AG09319 (cell line): ENCODE results near the gene L2HGDH.

Source experiments
- DNase-seq: peaks from one replicate; pipeline ENCODE4 v3.0.0-alpha.2; 2010; ENCODE audit warnings: low read depth; ENCODE audit errors: extremely low read depth
- TF ChIP-seq, protein P1 (sequence below): IDR thresholded peaks from 2 replicates; pipeline ENCODE4 v1.5.1; 2011; ENCODE audit warnings: low read depth, mild to moderate bottlenecking, inconsistent platforms, low read length, moderate library complexity

The L2HGDH gene

DNA sequence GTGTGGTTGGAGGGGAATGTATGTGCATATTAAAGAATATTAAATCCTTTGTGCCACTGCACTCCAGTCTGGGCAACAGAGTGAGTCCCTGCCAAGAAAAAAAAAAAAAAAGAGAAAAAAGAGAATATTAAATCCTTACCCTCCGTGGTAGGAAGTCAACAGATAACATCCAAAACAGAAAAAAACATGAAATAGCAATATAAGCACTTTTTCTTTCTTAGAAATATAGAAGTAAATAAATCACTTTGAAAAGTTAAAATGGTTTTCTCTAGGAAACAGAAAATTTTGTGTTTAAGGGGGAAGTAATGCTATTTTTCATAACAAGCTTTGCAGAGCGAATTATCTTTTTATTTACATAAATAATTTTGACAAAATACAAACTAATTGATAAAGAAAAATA lies 98.2 kb downstream of the L2HGDH start:
- DNase-seq = no peak

DNA sequence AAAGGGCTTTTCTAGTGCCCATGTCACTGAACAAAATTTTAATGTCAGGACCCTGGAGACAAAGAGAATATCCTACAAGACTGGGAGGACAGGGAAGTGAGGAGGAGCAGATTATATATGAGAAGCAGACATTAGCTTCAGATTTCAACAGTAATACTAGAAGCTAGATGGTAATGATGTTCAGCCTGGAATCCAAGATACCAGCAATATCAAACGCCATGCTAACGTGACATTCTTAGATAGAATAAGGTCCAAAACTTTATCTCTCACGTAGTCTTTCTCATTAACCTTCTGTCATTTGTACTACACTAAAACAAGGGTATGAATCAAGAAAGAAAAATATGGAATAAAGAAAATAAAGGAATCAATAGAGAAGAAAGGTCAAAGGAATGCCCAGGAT lies 99.3 kb downstream of the L2HGDH start:
- TF ChIP-seq, protein P1, sequence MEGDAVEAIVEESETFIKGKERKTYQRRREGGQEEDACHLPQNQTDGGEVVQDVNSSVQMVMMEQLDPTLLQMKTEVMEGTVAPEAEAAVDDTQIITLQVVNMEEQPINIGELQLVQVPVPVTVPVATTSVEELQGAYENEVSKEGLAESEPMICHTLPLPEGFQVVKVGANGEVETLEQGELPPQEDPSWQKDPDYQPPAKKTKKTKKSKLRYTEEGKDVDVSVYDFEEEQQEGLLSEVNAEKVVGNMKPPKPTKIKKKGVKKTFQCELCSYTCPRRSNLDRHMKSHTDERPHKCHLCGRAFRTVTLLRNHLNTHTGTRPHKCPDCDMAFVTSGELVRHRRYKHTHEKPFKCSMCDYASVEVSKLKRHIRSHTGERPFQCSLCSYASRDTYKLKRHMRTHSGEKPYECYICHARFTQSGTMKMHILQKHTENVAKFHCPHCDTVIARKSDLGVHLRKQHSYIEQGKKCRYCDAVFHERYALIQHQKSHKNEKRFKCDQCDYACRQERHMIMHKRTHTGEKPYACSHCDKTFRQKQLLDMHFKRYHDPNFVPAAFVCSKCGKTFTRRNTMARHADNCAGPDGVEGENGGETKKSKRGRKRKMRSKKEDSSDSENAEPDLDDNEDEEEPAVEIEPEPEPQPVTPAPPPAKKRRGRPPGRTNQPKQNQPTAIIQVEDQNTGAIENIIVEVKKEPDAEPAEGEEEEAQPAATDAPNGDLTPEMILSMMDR = no peak
- no peak for DNase-seq

More for the DNA sequence above, 98.2 kb downstream of the L2HGDH start:
- TF ChIP-seq, protein P1 = no peak

DNA sequence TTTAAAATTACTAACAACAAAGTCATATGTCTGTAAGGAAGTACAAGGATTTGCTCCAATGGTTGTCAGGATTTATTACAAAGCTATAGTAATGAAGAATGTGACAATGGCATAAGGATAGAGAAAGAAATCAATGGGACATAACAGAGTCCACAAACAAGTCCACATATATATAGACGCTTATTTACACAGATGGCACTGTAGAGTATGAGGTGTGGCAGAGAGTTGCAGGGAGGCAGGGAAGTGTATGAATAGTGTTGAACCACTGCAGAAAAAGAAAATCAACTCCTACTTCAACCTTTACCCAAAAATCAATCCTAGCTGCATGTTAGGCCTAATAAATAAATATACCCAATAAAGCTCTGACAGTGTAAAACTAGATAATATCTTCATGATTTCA lies 102.0 kb downstream of the L2HGDH start:
- no peak for DNase-seq

DNA sequence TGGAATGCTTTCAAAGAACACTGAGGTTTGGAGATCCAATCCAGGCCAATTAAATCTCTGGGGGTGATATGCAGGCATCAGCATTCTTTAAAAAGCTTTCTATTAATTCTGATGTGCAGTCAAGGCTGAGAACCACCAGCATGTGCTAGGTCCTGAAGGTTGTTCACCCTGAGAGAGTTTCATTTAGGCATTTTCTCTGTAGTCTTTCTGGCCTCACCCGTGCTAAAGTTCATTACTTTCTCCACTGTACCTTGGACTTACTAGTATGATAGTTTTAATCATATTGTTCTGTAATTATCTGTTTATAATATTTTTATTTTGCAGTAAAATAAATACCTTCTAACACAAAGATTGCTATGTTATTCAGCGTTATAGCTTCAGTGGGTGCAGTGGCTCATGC lies 113.5 kb downstream of the L2HGDH start:
- no peak for DNase-seq
- TF ChIP-seq, protein P1 = no peak

More for the DNA sequence above, 102.0 kb downstream of the L2HGDH start:
- TF ChIP-seq, protein P1 = no peak

DNA sequence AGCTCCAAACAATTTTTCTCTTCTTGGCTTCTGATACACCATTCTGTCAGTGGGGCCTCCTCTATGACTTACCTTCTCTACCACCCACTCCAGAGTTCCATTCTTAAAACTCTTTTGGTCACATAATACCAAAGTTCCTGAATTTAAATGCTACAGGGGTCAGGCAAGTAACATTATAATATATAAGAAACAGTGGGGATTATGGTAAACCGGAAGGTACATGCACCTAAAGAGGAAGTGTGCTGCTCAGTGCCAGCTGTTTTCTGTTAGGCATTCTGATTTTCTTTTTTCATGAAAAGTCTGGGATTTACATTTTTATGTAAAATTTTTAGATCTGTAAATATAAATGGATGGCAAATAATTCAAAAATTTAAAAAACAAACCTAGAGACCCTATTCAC lies 120.5 kb downstream of the L2HGDH start:
- no peak for DNase-seq
- TF ChIP-seq, protein P1 = no peak
